WTC11 (cell line): ENCODE data around the gene ERBB4. TPM values are rescaled to one million over a fixed set of nuclear protein-coding genes. Genes with fewer than 3 reads are reported as not detected.

ENCODE experiments used
- ATAC-seq: fragments of 200-7000 bp; cut with Tn5 transposase; 2 replicates; pipeline ENCODE4 v1.10.0; 2021; ENCODE audit warnings: mild to moderate bottlenecking, moderate library complexity
- CTCF ChIA-PET: fragments of 300-600 bp; sonication (Branson Sonifier 250); formaldehyde crosslinking; loops from one replicate; lab custom pipeline; 2021; ENCODE audit warnings: antibody characterized with exemption; lab: Charles Lee
- POLR2A ChIA-PET: fragments of 350-600 bp; sonication (Branson Sonifier 250); formaldehyde crosslinking; loops from one replicate; lab custom pipeline; 2021; ENCODE audit warnings: antibody characterized with exemption; lab: Charles Lee
- DNase-seq: peaks from one replicate; pipeline ENCODE4 v3.0.0; 2021; ENCODE audit warnings: low spot score
- H3K27ac Mint-ChIP-seq: 2 replicates; pipeline ENCODE4 v1.8.0; 2021; ENCODE audit warnings: mixed read lengths
- H3K27me3 Mint-ChIP-seq: 2 replicates; pipeline ENCODE4 v1.8.0; 2021; ENCODE audit warnings: low read depth, mild to moderate bottlenecking, moderate library complexity, mixed read lengths
- H3K36me3 Mint-ChIP-seq: 2 replicates; pipeline ENCODE4 v1.8.0; 2021; ENCODE audit warnings: mixed read lengths
- H3K4me1 Mint-ChIP-seq: 2 replicates; pipeline ENCODE4 v1.8.0; 2022; ENCODE audit warnings: mixed read lengths
- H3K4me3 Mint-ChIP-seq: 2 replicates; pipeline ENCODE4 v1.8.0; 2021; ENCODE audit warnings: mild to moderate bottlenecking, moderate library complexity, mixed read lengths
- H3K9me3 Mint-ChIP-seq: 2 replicates; pipeline ENCODE4 v1.8.0; 2021; ENCODE audit warnings: mixed read lengths
- AFF4 ChIP-seq: sonication (generic); formaldehyde crosslinking; IDR thresholded peaks from 2 replicates; pipeline ENCODE4 v1.8.1; 2023; ENCODE audit warnings: mild to moderate bottlenecking, missing genetic modification reagents, borderline replicate concordance
- ARID4B ChIP-seq: sonication (generic); formaldehyde crosslinking; IDR thresholded peaks from 2 replicates; pipeline ENCODE4 v1.8.0; 2023; ENCODE audit warnings: missing genetic modification reagents, mild to moderate bottlenecking, borderline replicate concordance
- E2F4 ChIP-seq: sonication (generic); formaldehyde crosslinking; IDR thresholded peaks from 2 replicates; pipeline ENCODE4 v1.8.1; 2022; ENCODE audit warnings: low read depth, mild to moderate bottlenecking, moderate library complexity, missing genetic modification reagents, borderline replicate concordance
- FOXJ3 ChIP-seq: sonication (generic); formaldehyde crosslinking; IDR thresholded peaks from 2 replicates; pipeline ENCODE4 v1.9.0; 2021; ENCODE audit warnings: missing genetic modification reagents, mild to moderate bottlenecking, borderline replicate concordance
- FOXP1 ChIP-seq: sonication (generic); formaldehyde crosslinking; IDR thresholded peaks from 2 replicates; pipeline ENCODE4 v1.8.0; 2022; ENCODE audit warnings: missing genetic modification reagents, mild to moderate bottlenecking, moderate library complexity, borderline replicate concordance
- GABPB1 ChIP-seq: sonication (generic); formaldehyde crosslinking; IDR thresholded peaks from 2 replicates; pipeline ENCODE4 v1.8.1; 2023; ENCODE audit warnings: mild to moderate bottlenecking, missing genetic modification reagents
- HMGA2 ChIP-seq: fragments of 250-450 bp; sonication (Bioruptor Pico); IDR thresholded peaks from 2 replicates; pipeline ENCODE4 v1.4.0; 2021; ENCODE audit warnings: mild to moderate bottlenecking, moderate library complexity
- JAZF1 ChIP-seq: fragments of 250-450 bp; sonication (Bioruptor Pico); IDR thresholded peaks from 2 replicates; pipeline ENCODE4 v1.9.0; 2021; ENCODE audit warnings: moderate library complexity, mild to moderate bottlenecking, inconsistent platforms
- NFE2L1 ChIP-seq: sonication (generic); formaldehyde crosslinking; IDR thresholded peaks from 2 replicates; pipeline ENCODE4 v1.8.1; 2023; ENCODE audit warnings: missing genetic modification reagents
- NR3C1 ChIP-seq: sonication (generic); formaldehyde crosslinking; conservative IDR thresholded peaks from 2 replicates; pipeline ENCODE4 v1.8.1; 2023; ENCODE audit warnings: low read depth, mild to moderate bottlenecking, missing genetic modification reagents
- PREB ChIP-seq: sonication (generic); formaldehyde crosslinking; IDR thresholded peaks from 2 replicates; pipeline ENCODE4 v1.8.1; 2022; ENCODE audit warnings: mild to moderate bottlenecking, missing genetic modification reagents, moderate library complexity, borderline replicate concordance
- PRRX2 ChIP-seq: fragments of 250-450 bp; sonication (Bioruptor Pico); IDR thresholded peaks from 2 replicates; pipeline ENCODE4 v1.8.0; 2021; ENCODE audit warnings: mild to moderate bottlenecking
- STAT6 ChIP-seq: sonication (generic); formaldehyde crosslinking; conservative IDR thresholded peaks from 2 replicates; pipeline ENCODE4 v1.8.1; 2023; ENCODE audit warnings: mild to moderate bottlenecking, low read depth, missing genetic modification reagents, moderate library complexity
- TEAD1 ChIP-seq: sonication (generic); formaldehyde crosslinking; IDR thresholded peaks from 2 replicates; pipeline ENCODE4 v1.8.0; 2022; ENCODE audit warnings: mild to moderate bottlenecking, missing genetic modification reagents
- ZNF138 ChIP-seq: sonication (generic); formaldehyde crosslinking; conservative IDR thresholded peaks from 2 replicates; pipeline ENCODE4 v1.8.1; 2022; ENCODE audit warnings: mild to moderate bottlenecking, moderate library complexity, missing genetic modification reagents
- ZNF263 ChIP-seq: sonication (generic); formaldehyde crosslinking; IDR thresholded peaks from 2 replicates; pipeline ENCODE4 v1.8.1; 2022; ENCODE audit warnings: low read depth, mild to moderate bottlenecking, moderate library complexity, missing genetic modification reagents
- ZNF281 ChIP-seq: sonication (generic); formaldehyde crosslinking; IDR thresholded peaks from 2 replicates; pipeline ENCODE4 v1.8.0; 2023; ENCODE audit warnings: mild to moderate bottlenecking, missing genetic modification reagents
- ZNF317 ChIP-seq: sonication (generic); formaldehyde crosslinking; IDR thresholded peaks from 2 replicates; pipeline ENCODE4 v1.8.1; 2023; ENCODE audit warnings: low read depth, mild to moderate bottlenecking, moderate library complexity, missing genetic modification reagents, borderline replicate concordance
- ZNF396 ChIP-seq: fragments of 250-450 bp; sonication (Bioruptor Pico); IDR thresholded peaks from 2 replicates; pipeline ENCODE4 v1.8.0; 2021; ENCODE audit warnings: mild to moderate bottlenecking, moderate library complexity, borderline replicate concordance
- ZNF423 ChIP-seq: fragments of 250-450 bp; sonication (Bioruptor Pico); IDR thresholded peaks from 2 replicates; pipeline ENCODE4 v2.1.2; 2022; ENCODE audit warnings: mild to moderate bottlenecking, moderate library complexity
- total RNA-seq: library from RNA; stranded (reverse); gene quantifications from 3 replicates; pipeline ENCODE4 v1.2.3, GENCODE V29; 2021

ERBB4 gene
- total RNA-seq, 1 experiment from 2014 or later: 1.6 TPM

- peaks cover 5% of the 10 kb centered on the region for H3K9me3 Mint-ChIP-seq
- TF ChIP-seq FOXJ3 (CRISPR knock-in tag): no peak
- no peak for TF ChIP-seq ZNF423 (CRISPR knock-in tag)
- no peak for TF ChIP-seq ZNF281 (CRISPR knock-in tag)
- no peak for TF ChIP-seq FOXP1 (CRISPR knock-in tag)
- TF ChIP-seq NFE2L1 (CRISPR knock-in tag): no peak
- TF ChIP-seq ZNF317 (CRISPR knock-in tag): no peak
- no peak for TF ChIP-seq AFF4 (CRISPR knock-in tag)
- TF ChIP-seq STAT6: no peak
- TF ChIP-seq PREB (CRISPR knock-in tag): no peak
- no peak for TF ChIP-seq E2F4
- no peak for TF ChIP-seq GABPB1
- no peak for TF ChIP-seq NR3C1 (CRISPR knock-in tag)
- TF ChIP-seq HMGA2 (CRISPR knock-in tag): no peak
- TF ChIP-seq PRRX2 (CRISPR knock-in tag): no peak
- TF ChIP-seq ZNF396 (CRISPR knock-in tag): no peak
- no peak for TF ChIP-seq ZNF138 (CRISPR knock-in tag)
- TF ChIP-seq TEAD1: no peak
- no peak for TF ChIP-seq JAZF1 (CRISPR knock-in tag)
- TF ChIP-seq ZNF263 (CRISPR knock-in tag): no peak
- no peak for TF ChIP-seq ARID4B (CRISPR knock-in tag)
- H3K27ac Mint-ChIP-seq: no peak overlapping the region
- ChIA-PET POLR2A (no interaction called here), CTCF (no interaction called here)
- H3K4me1 Mint-ChIP-seq: no peaks in the 10 kb centered on the region
- DNase-seq (no peak), ATAC-seq (no peak)
- H3K36me3 Mint-ChIP-seq: no peaks in the 10 kb centered on the region
- H3K27me3 Mint-ChIP-seq: no peaks in the 10 kb centered on the region
- no peak overlapping the region for H3K4me3 Mint-ChIP-seq
Observed at GRCh38 chr2:212406716-212407115, 131.9 kb downstream of the ERBB4 start.
